Ectodermal cell (in vitro differentiated cells): ENCODE measurements around the gene ZFHX3.
A peak's percentile ranks its signal among the peaks of the same experiment; 100 is the strongest.

Source experiments
- H3K27ac ChIP-seq: 2 replicates; pipeline ENCODE4 v1.7.0; 2013; ENCODE audit warnings: mild to moderate bottlenecking, low read depth, low read length; ENCODE audit not compliant: insufficient read depth, poor library complexity, severe bottlenecking
- H3K27me3 ChIP-seq: 2 replicates; pipeline ENCODE4 v1.7.0; 2013; ENCODE audit warnings: mild to moderate bottlenecking, low read length; ENCODE audit not compliant: insufficient read depth, control insufficient read depth, poor library complexity, severe bottlenecking
- H3K36me3 ChIP-seq: one replicate; pipeline ENCODE4 v1.7.0; 2013; ENCODE audit warnings: low read length; ENCODE audit not compliant: control insufficient read depth, insufficient read depth
- H3K4me1 ChIP-seq: one replicate; pipeline ENCODE4 v1.7.0; 2013; ENCODE audit warnings: low read length; ENCODE audit not compliant: control insufficient read depth, insufficient read depth
- H3K4me3 ChIP-seq: 2 replicates; pipeline ENCODE4 v1.7.0; 2013; ENCODE audit warnings: low read depth, low read length, control low read depth; ENCODE audit not compliant: insufficient read depth
- H3K9me3 ChIP-seq: 2 replicates; pipeline ENCODE4 v1.7.0; 2013; ENCODE audit warnings: mild to moderate bottlenecking, low read length, moderate library complexity; ENCODE audit not compliant: control insufficient read depth
- WGBS, 2 experiments: methylation state at CpG; one replicate each; pipeline ENCODE4 v1.1.7; 2013; ENCODE audit warnings: missing lambda C conversion rate in 2 of 2; 5-methylcytosine and 5-hydroxymethylcytosine counted together

Gene ZFHX3

GRCh38 chr16:72852421-72852820 is 195.5 kb downstream of the ZFHX3 start:
- no peak overlapping the region for H3K4me3 ChIP-seq
- no peaks in the 10 kb centered on the region for H3K36me3 ChIP-seq
- 91 to 95% methylated on average over 1 of the region's 1 CpG for WGBS, 2 experiments
- no peaks in the 10 kb centered on the region for H3K27me3 ChIP-seq
- peaks cover 19% of the 10 kb centered on the region for H3K4me1 ChIP-seq
- H3K27ac ChIP-seq = no peak overlapping the region
- H3K9me3 ChIP-seq = no peaks in the 10 kb centered on the region

GRCh38 chr16:72850853-72851252 is 197.1 kb downstream of the ZFHX3 start:
- H3K4me1 ChIP-seq = peaks cover 18% of the 10 kb centered on the region
- no peak overlapping the region for H3K4me3 ChIP-seq
- H3K9me3 ChIP-seq = no peaks in the 10 kb centered on the region
- no peaks in the 10 kb centered on the region for H3K36me3 ChIP-seq
- no peak overlapping the region for H3K27ac ChIP-seq
- 92 to 97% methylated on average over 6 of the region's 6 CpGs for WGBS, 2 experiments
- H3K27me3 ChIP-seq = no peaks in the 10 kb centered on the region

GRCh38 chr16:72850021-72850420 is 197.9 kb downstream of the ZFHX3 start:
- H3K36me3 ChIP-seq = no peaks in the 10 kb centered on the region
- 92 to 94% methylated on average over 4 of the region's 4 CpGs for WGBS, 2 experiments
- H3K27me3 ChIP-seq = no peaks in the 10 kb centered on the region
- no peak overlapping the region for H3K4me3 ChIP-seq
- H3K27ac ChIP-seq = no peak overlapping the region
- peaks cover 22% of the 10 kb centered on the region for H3K4me1 ChIP-seq
- no peaks in the 10 kb centered on the region for H3K9me3 ChIP-seq

- peaks cover 27% of the 10 kb centered on the region for H3K4me1 ChIP-seq
- no peak overlapping the region for H3K4me3 ChIP-seq
- no peaks in the 10 kb centered on the region for H3K36me3 ChIP-seq
- H3K27ac ChIP-seq = no peak overlapping the region
- H3K9me3 ChIP-seq = no peaks in the 10 kb centered on the region
- no peaks in the 10 kb centered on the region for H3K27me3 ChIP-seq
- WGBS, 2 experiments = 78 to 79% methylated on average over 22 to 24 of the region's 24 CpGs
Measured at GRCh38 chr16:72848759-72849664, 198.9 kb downstream of the ZFHX3 start.

- Histone ChIP-seq H3K4me3 (no peak overlapping the region), H3K4me1 (peaks cover 29% of the 10 kb centered on the region), H3K9me3 (no peaks in the 10 kb centered on the region), H3K36me3 (no peaks in the 10 kb centered on the region), H3K27ac (no peak overlapping the region), H3K27me3 (no peaks in the 10 kb centered on the region)
- WGBS, 2 experiments = 83 to 92% methylated on average over 9 of the region's 9 CpGs
Measured at GRCh38 chr16:72848028-72848400, 199.9 kb downstream of the ZFHX3 start.

GRCh38 chr16:72847187-72848027 is 200.5 kb downstream of the ZFHX3 start:
- Histone ChIP-seq H3K27ac (no peak overlapping the region), H3K36me3 (no peaks in the 10 kb centered on the region), H3K27me3 (no peaks in the 10 kb centered on the region), H3K4me3 (no peak overlapping the region), H3K4me1 (peaks cover 29% of the 10 kb centered on the region), H3K9me3 (no peaks in the 10 kb centered on the region)
- 67 to 69% methylated on average over 11 of the region's 11 CpGs for whole genome bisulfite sequencing, 2 experiments

- WGBS, 2 experiments = 92 to 94% methylated on average over 8 of the region's 8 CpGs
- no peaks in the 10 kb centered on the region for H3K9me3 ChIP-seq
- H3K4me1 ChIP-seq = peaks cover 29% of the 10 kb centered on the region
- no peak overlapping the region for H3K27ac ChIP-seq
- no peaks in the 10 kb centered on the region for H3K27me3 ChIP-seq
- H3K4me3 ChIP-seq = no peak overlapping the region
- H3K36me3 ChIP-seq = no peaks in the 10 kb centered on the region
Measured at GRCh38 chr16:72846594-72846993, 201.3 kb downstream of the ZFHX3 start.

GRCh38 chr16:72845322-72846020 is 202.5 kb downstream of the ZFHX3 start:
- Histone ChIP-seq H3K9me3 (no peaks in the 10 kb centered on the region), H3K27ac (no peak overlapping the region), H3K4me3 (no peak overlapping the region), H3K27me3 (no peaks in the 10 kb centered on the region), H3K4me1 (peaks cover 29% of the 10 kb centered on the region), H3K36me3 (no peaks in the 10 kb centered on the region)
- WGBS, 2 experiments = 94 to 95% methylated on average over 16 of the region's 16 CpGs

GRCh38 chr16:72844225-72844920 is 203.6 kb downstream of the ZFHX3 start:
- Histone ChIP-seq H3K27ac (peak overlapping the region; percentile 65), H3K9me3 (no peaks in the 10 kb centered on the region), H3K4me3 (no peak overlapping the region), H3K27me3 (no peaks in the 10 kb centered on the region), H3K4me1 (peaks cover 29% of the 10 kb centered on the region), H3K36me3 (no peaks in the 10 kb centered on the region)
- 81 to 84% methylated on average over 10 to 11 of the region's 11 CpGs for WGBS, 2 experiments
